Brain microvascular endothelial cell (primary cell): Measurements from ENCODE around the gene SIPA1L3.

Experiments
- DNase-seq: peaks from one replicate; pipeline ENCODE4 v3.0.0-alpha.2; 2020
- H3K27ac ChIP-seq: fragments of 250-450 bp; sonication (Bioruptor Pico); 2 replicates; pipeline ENCODE4 v1.5.1; 2020; ENCODE audit warnings: mild to moderate bottlenecking, moderate library complexity
- H3K27me3 ChIP-seq: fragments of 250-450 bp; sonication (Bioruptor Pico); replicated peaks from 2 replicates; pipeline ENCODE4 v1.5.1; 2020; ENCODE audit warnings: mild to moderate bottlenecking
- H3K36me3 ChIP-seq: fragments of 250-450 bp; sonication (Bioruptor Pico); replicated peaks from 2 replicates; pipeline ENCODE4 v1.5.1; 2020; ENCODE audit warnings: mild to moderate bottlenecking
- H3K4me3 ChIP-seq: 2 replicates; pipeline ENCODE4 v1.5.1; 2011; ENCODE audit warnings: low read depth, mild to moderate bottlenecking, control low read depth, low read length, moderate library complexity
- CTCF ChIP-seq: IDR thresholded peaks from 2 replicates; pipeline ENCODE4 v1.5.1; 2011; ENCODE audit warnings: low read depth, mild to moderate bottlenecking, moderate library complexity, low read length, control low read depth, inconsistent platforms; ENCODE audit errors: missing control alignments
- in situ Hi-C: cut with HindIII; loops from 2 replicates; pipeline ENCODE4 v1.10.0; 2017; ENCODE audit warnings: low sequenced_read_pairs, low pct_ligation_motif_present

Gene SIPA1L3

GRCh38 chr19:37936886-37937285 lies 29.9 kb downstream of the SIPA1L3 start:
- Histone ChIP-seq H3K27ac (no peak overlapping the region), H3K36me3 (no peaks in the 10 kb centered on the region), H3K27me3 (no peaks in the 10 kb centered on the region), H3K4me3 (no peak overlapping the region)
- DNase-seq: no peak
- in situ Hi-C loops: no loop called here
- no peak for TF ChIP-seq CTCF

GRCh38 chr19:37938353-37938752 lies 31.3 kb downstream of the SIPA1L3 start:
- Histone ChIP-seq H3K4me3 (no peak overlapping the region), H3K36me3 (peaks cover 3% of the 10 kb centered on the region), H3K27me3 (no peaks in the 10 kb centered on the region), H3K27ac (no peak overlapping the region)
- DNase-seq: no peak
- no peak for TF ChIP-seq CTCF
- in situ Hi-C loops: no loop called here

- no peak overlapping the region for H3K27ac ChIP-seq
- in situ Hi-C loops: no loop called here
- H3K36me3 ChIP-seq: peaks cover 5% of the 10 kb centered on the region
- TF ChIP-seq CTCF: no peak
- no peaks in the 10 kb centered on the region for H3K27me3 ChIP-seq
- H3K4me3 ChIP-seq: no peak overlapping the region
- DNase-seq: no peak
Observed at GRCh38 chr19:37941782-37942515, 34.9 kb downstream of the SIPA1L3 start.

GRCh38 chr19:37942516-37942902 lies 35.5 kb downstream of the SIPA1L3 start:
- H3K4me3 ChIP-seq: no peak overlapping the region
- no peak for TF ChIP-seq CTCF
- H3K27ac ChIP-seq: no peak overlapping the region
- in situ Hi-C loops: no loop called here
- H3K27me3 ChIP-seq: no peaks in the 10 kb centered on the region
- H3K36me3 ChIP-seq: peaks cover 5% of the 10 kb centered on the region
- DNase-seq: no peak

- peaks cover 5% of the 10 kb centered on the region for H3K36me3 ChIP-seq
- no peaks in the 10 kb centered on the region for H3K27me3 ChIP-seq
- no peak for TF ChIP-seq CTCF
- no peak for DNase-seq
- in situ Hi-C loops: no loop called here
- no peak overlapping the region for H3K4me3 ChIP-seq
- no peak overlapping the region for H3K27ac ChIP-seq
Observed at GRCh38 chr19:37943480-37943879, 36.5 kb downstream of the SIPA1L3 start.

GRCh38 chr19:37946132-37946531 lies 39.1 kb downstream of the SIPA1L3 start:
- Histone ChIP-seq H3K36me3 (peaks cover 5% of the 10 kb centered on the region), H3K4me3 (no peak overlapping the region), H3K27ac (no peak overlapping the region), H3K27me3 (no peaks in the 10 kb centered on the region)
- in situ Hi-C loops: no loop called here
- DNase-seq: no peak
- no peak for TF ChIP-seq CTCF
